HepG2 (cell line): Measurements from ENCODE around the gene OSBPL3.

Experiments used
- CTCF ChIP-seq: sonication (generic); formaldehyde crosslinking; IDR thresholded peaks from 2 replicates; pipeline ENCODE4 v1.5.0; 2020; ENCODE audit warnings: mild to moderate bottlenecking, missing genetic modification reagents, moderate library complexity
- HOMEZ ChIP-seq: IDR thresholded peaks from 2 replicates; pipeline ENCODE4 v1.6.1; 2016; ENCODE audit warnings: low read depth
- ISL2 ChIP-seq: sonication (generic); formaldehyde crosslinking; IDR thresholded peaks from 2 replicates; pipeline ENCODE4 v1.5.0; 2020; ENCODE audit warnings: missing genetic modification reagents
- KDM3A ChIP-seq: IDR thresholded peaks from 2 replicates; pipeline ENCODE4 v1.6.1; 2018; ENCODE audit warnings: low read depth, missing compliant biosample characterization
- KDM5A ChIP-seq: fragments of 200-600 bp; sonication (generic); IDR thresholded peaks from 2 replicates; pipeline ENCODE4 v1.7.0; 2018; ENCODE audit warnings: antibody characterized with exemption, mild to moderate bottlenecking, low read length, borderline replicate concordance
- KLF9 ChIP-seq: IDR thresholded peaks from 2 replicates; pipeline ENCODE4 v1.6.1; 2016; ENCODE audit warnings: low read depth
- MAFF ChIP-seq: IDR thresholded peaks from 2 replicates; pipeline ENCODE4 v1.6.1; 2011; ENCODE audit warnings: low read depth, low read length, improper control_type of control experiment
- NR2F2 ChIP-seq: IDR thresholded peaks from 2 replicates; pipeline ENCODE4 v1.6.1; 2012; ENCODE audit warnings: low read depth, inconsistent platforms, borderline replicate concordance
- POLR2A ChIP-seq, 2 experiments: IDR thresholded peaks; 2 replicates each; pipeline ENCODE4 v1.6.1; 2011; ENCODE audit warnings: low read depth in 2 of 2, low read length in 2 of 2, mild to moderate bottlenecking in 1 of 2, moderate library complexity in 1 of 2; ENCODE audit not compliant: insufficient read depth in 1 of 2
- YY1 ChIP-seq: IDR thresholded peaks from 2 replicates; pipeline ENCODE4 v1.6.1; 2011; ENCODE audit warnings: low read length, low read depth, moderate library complexity, mild to moderate bottlenecking; ENCODE audit not compliant: insufficient read depth, insufficient replicate concordance

GRCh38 chr7:24762771-24763170 lies 217.2 kb downstream of the OSBPL3 start:
- TF ChIP-seq YY1 (no peak), NR2F2 (no peak), MAFF (no peak), CTCF (CRISPR knock-in tag) (no peak), ISL2 (no peak), POLR2A (IDR thresholded peaks at IDR 0.05; ENCODE audit: insufficient read depth in 1 of 2, low read depth in 2 of 2, low read length in 2 of 2) (no peak), KDM3A (CRISPR knock-in tag) (no peak), KDM5A (no peak), KLF9 (no peak), HOMEZ (CRISPR knock-in tag) (no peak)
